HepG2 (cell line): ENCODE results near the gene CARMIL1.

ENCODE experiments used
- CTCF ChIP-seq: sonication (generic); formaldehyde crosslinking; IDR thresholded peaks from 2 replicates; pipeline ENCODE4 v1.5.0; 2020; ENCODE audit warnings: mild to moderate bottlenecking, missing genetic modification reagents, moderate library complexity
- MTF1 ChIP-seq: sonication (generic); formaldehyde crosslinking; IDR thresholded peaks from 2 replicates; pipeline ENCODE4 v1.5.0; 2020; ENCODE audit warnings: missing genetic modification reagents
- U2AF1 ChIP-seq: fragments of 200-400 bp; formaldehyde crosslinking; optimal IDR thresholded peaks from 2 replicates; pipeline ENCODE3; 2017; ENCODE audit warnings: mild to moderate bottlenecking, low read depth, low read length
- ZNF12 ChIP-seq: sonication (generic); formaldehyde crosslinking; IDR thresholded peaks from 2 replicates; pipeline ENCODE4 v1.5.0; 2020; ENCODE audit warnings: missing genetic modification reagents
- ZNF207 ChIP-seq: fragments of 450-650 bp; IDR thresholded peaks from 2 replicates; pipeline ENCODE4 v1.6.1; 2016; ENCODE audit warnings: antibody characterized with exemption, borderline replicate concordance
- TF ChIP-seq, protein P1 (sequence below): sonication (generic); formaldehyde crosslinking; IDR thresholded peaks from 2 replicates; pipeline ENCODE4; 2020; ENCODE audit warnings: missing genetic modification reagents, mild to moderate bottlenecking, borderline replicate concordance
- TF ChIP-seq, protein P2 (sequence below): sonication (generic); formaldehyde crosslinking; IDR thresholded peaks from 2 replicates; pipeline ENCODE4 v1.5.0; 2020; ENCODE audit warnings: missing genetic modification reagents

- TF ChIP-seq ZNF207, result no peak
- TF ChIP-seq ZNF12 (CRISPR knock-in tag), result no peak
- TF ChIP-seq, protein P1, sequence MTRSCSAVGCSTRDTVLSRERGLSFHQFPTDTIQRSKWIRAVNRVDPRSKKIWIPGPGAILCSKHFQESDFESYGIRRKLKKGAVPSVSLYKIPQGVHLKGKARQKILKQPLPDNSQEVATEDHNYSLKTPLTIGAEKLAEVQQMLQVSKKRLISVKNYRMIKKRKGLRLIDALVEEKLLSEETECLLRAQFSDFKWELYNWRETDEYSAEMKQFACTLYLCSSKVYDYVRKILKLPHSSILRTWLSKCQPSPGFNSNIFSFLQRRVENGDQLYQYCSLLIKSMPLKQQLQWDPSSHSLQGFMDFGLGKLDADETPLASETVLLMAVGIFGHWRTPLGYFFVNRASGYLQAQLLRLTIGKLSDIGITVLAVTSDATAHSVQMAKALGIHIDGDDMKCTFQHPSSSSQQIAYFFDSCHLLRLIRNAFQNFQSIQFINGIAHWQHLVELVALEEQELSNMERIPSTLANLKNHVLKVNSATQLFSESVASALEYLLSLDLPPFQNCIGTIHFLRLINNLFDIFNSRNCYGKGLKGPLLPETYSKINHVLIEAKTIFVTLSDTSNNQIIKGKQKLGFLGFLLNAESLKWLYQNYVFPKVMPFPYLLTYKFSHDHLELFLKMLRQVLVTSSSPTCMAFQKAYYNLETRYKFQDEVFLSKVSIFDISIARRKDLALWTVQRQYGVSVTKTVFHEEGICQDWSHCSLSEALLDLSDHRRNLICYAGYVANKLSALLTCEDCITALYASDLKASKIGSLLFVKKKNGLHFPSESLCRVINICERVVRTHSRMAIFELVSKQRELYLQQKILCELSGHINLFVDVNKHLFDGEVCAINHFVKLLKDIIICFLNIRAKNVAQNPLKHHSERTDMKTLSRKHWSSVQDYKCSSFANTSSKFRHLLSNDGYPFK (CRISPR knock-in tag), result no peak
- no peak for TF ChIP-seq U2AF1
- TF ChIP-seq MTF1 (CRISPR knock-in tag), result no peak
- TF ChIP-seq, protein P2, sequence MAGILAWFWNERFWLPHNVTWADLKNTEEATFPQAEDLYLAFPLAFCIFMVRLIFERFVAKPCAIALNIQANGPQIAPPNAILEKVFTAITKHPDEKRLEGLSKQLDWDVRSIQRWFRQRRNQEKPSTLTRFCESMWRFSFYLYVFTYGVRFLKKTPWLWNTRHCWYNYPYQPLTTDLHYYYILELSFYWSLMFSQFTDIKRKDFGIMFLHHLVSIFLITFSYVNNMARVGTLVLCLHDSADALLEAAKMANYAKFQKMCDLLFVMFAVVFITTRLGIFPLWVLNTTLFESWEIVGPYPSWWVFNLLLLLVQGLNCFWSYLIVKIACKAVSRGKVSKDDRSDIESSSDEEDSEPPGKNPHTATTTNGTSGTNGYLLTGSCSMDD (CRISPR knock-in tag), result no peak
- TF ChIP-seq CTCF (CRISPR knock-in tag), result no peak
Measured at GRCh38 chr6:25506020-25506419, 226.8 kb downstream of the CARMIL1 start.
